Activated CD8-positive, alpha-beta memory T cell treated with anti-CD3 and anti-CD28 coated beads, Interleukin-2, amount 50 U/mL, for 4 hours (primary cell): ENCODE measurements around the gene NDE1.

Experiments
- DNase-seq: peaks from one replicate; pipeline ENCODE4 v3.0.0-alpha.2; 2020

Gene NDE1

DNA sequence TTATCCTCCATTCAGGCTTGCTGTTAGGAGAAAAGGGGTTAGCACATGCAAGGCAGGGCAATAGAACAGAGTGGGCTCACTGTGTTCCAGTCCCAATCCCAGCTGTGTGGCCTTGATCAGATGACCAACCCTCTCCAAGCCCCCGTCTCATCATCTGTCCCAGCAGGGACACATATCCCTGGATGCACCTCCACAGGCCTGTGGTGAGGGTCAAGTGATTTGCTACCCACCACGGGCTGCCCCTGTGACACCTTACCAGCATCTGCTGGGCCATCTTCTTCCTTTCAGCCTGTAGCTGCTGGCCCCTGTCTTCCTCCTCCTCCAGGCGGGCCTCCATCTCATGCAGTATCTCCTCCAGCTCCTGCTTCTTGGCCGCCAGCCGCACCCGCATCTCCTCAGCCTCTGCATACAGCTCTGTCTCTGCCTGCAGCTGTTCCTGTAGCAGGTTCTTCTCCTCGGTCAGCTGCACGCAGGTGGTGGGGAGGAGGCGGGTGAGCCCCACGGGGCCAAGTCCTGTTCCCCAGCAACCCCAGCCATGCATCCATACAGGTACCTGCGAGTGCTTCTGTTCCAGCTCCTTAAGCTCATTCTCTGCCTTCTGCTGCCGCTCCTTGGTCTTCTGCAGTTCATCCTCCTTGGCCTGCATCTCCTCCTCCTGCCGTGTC, 91.3 kb downstream of the NDE1 start:
- DNase-seq = no peak

- no peak for DNase-seq
These were observed 92.7 kb downstream of the NDE1 start for GRCh38 chr16:15742716-15743115.

- DNase-seq = no peak
These were observed 93.6 kb downstream of the NDE1 start for GRCh38 chr16:15743657-15744056.

DNA sequence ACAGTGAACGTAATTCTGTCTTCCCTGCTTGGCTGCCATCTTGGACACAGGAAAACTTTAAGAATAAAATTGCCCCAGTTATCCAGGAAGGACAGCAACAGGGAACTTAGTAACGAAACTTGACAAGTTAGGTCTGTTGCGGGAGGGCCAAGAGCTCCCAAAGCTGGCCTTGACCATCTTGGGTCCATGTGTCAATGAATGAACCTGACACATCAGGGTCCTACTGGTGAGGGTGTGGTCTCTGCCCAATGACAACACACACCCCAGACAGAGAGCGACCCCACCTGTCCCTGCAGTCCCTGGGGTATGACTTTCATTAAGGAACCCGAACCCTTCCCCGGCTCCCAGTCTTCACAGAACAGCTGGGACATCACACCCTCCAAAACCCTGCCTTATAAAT, 96.3 kb downstream of the NDE1 start:
- DNase-seq = no peak

- DNase-seq = no peak
These were observed 97.9 kb downstream of the NDE1 start for GRCh38 chr16:15747937-15748336.

GRCh38 chr16:15748654-15749053, 98.6 kb downstream of the NDE1 start:
- DNase-seq = no peak

GRCh38 chr16:15749371-15749770, 99.3 kb downstream of the NDE1 start:
- DNase-seq = no peak

DNA sequence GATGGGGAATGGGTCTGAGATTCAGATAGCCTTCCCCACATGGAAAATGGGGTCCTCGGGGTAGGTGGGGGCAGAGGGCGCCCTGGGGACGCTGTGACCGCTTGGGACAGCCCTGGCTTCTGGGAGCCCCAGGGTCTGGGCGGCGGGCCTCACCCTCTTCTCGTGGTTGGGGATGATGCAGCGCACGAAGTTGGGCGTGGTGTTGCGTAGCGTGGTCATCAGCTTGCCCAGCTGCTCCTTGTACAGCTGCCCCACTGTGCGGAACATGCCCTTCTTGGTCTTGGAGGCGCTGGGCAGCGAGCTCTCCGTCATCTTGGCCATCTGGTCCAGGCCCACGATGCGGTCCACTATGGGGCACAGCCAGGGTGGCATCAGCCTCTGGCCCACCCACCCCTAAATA, 99.9 kb downstream of the NDE1 start:
- DNase-seq = no peak

DNA sequence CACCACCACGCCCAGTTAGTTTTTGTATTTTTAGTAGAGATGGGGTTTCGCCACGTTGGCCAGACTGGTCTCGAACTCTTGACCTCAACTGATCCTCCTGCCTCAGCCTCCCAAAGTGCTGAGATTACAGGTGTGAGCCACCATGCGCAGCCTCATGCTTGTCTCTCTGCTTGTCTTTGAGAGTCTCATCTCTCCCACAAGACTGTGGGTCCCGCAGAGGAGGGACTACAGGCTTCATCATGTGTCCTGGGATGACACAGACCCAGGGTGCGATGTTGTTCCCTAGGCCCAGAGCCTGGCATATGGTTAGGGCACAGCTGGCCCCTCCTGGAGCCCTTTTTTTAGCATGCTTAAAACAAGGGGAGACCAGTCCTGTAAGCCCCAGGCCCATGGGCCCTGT, 101.9 kb downstream of the NDE1 start:
- DNase-seq = no peak

- DNase-seq = no peak
These were observed 102.9 kb downstream of the NDE1 start for GRCh38 chr16:15752717-15753488.

DNA sequence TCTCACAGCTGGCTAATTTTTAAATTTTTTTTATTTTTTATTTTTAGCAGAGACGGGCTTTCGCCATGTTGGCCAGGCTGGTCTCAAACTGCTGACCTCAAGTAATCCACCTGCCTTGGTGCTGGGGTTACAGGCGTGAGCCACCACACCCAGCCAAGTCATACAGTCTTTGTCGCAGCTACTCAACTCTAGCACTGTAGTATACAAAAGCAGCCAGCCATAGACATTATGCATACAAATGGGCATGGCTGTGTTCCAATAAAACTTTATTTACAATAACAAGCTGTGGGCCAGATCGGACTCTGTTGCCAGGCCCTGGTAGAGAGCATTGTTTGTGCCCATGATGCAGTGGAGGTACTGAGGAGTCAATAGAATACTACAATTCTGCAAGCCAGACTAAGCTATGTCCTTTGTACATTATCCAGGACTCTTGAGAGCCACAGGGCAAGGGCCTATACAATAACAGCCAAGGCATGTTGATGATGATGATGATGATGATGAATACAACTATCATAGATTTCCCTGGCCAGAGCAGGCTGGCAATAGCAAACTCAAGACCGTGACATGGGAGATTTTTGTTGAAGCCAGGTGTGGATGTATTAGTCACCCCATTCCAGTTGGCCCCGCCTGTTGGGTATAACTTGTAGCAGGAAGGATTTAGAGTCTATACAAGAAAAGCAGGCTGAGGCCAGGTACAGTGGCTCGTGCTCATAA, 104.9 kb downstream of the NDE1 start:
- DNase-seq = no peak

DNA sequence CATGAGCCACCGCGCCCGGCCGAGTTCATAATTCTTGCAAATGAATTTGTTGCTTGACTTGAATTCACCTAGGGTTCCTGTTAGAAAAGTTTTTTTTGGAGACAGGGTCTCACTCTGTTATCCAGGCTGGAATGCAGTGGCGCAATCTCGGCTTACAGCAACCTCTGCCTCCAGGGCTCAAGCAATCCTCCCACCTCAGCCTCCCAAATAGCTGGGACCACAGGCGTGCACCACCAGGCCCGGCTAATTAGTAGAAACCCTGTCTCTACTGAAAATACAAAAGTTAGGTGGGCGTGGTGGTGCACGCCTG, 107.0 kb downstream of the NDE1 start:
- DNase-seq = no peak

GRCh38 chr16:15757630-15758251, 107.7 kb downstream of the NDE1 start:
- DNase-seq = no peak

DNA sequence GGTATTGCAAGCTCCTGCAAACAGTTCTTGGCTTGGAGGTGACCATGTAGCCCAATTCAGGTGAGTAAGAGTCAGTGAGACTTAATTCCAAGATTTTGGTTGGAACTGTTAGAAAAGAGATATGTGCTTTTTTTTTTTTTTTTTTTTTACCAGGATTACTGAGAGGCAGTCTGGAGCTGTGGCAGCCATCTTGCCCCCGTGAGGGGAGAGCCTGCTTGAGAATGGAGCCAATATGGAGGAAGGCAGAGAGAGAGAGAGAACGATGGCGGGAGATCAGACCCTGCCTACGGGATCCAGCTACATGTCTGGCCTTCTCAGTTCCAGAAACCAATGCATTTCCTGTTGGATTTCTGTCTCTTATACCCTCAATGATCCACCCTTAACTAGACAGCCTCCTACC, 109.0 kb downstream of the NDE1 start:
- DNase-seq = no peak

GRCh38 chr16:15760129-15760528, 110.1 kb downstream of the NDE1 start:
- no peak for DNase-seq

DNA sequence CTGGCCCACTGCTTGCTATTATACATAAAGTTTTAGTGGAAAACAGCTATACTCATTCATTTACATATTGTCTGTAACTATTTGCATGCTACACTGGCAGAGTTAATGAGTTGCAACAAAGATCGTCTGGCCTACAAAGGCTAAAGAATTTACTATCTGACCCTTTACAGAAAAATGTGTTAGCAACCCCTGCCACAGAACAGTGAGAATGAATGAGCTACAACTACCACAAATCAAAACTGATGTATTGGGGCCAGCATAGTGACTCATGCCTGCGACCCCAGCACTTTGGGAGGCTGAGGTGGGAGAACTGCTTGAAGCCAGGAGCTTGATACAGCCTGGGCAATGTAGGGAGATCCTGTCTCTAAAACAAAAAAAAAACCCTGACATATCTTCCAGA, 114.1 kb downstream of the NDE1 start:
- no peak for DNase-seq

DNA sequence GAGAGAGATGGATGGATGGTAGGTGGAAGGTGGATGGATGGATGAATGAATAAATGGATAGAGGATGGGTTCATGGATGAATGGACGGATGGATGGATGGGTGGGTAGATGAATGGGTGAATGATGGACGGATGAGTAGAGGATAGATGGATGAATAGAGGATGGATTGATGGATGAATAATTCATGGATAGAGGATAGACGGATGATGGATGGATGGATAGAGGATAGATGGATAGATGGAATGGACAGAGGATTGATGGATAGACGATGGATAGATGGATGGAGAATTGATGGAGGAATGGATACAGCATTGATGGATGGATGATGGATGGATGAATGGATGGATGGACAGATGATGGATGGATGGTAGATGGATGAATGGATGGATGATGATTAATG, 115.1 kb downstream of the NDE1 start:
- no peak for DNase-seq

- no peak for DNase-seq
These were observed 115.8 kb downstream of the NDE1 start for GRCh38 chr16:15765880-15766279.

DNA sequence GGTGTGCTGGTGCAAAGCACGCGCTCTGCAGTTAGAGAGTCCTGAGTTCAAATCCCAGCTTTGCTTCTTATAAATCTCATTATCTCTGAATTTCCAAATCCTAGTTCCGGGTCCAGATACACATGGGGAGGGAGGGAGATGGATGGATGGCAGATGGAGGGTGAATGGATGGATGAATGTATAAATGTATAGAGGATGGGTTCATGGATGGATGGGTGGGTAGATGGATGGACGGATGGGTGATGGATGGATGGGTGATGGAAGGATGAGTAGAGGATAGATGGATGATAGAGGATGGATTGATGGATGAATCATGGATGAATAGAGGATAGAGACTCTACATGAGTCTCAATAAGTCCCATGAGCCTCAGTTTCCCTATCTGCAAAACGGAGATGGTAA, 116.9 kb downstream of the NDE1 start:
- no peak for DNase-seq

- no peak for DNase-seq
These were observed 118.2 kb downstream of the NDE1 start for GRCh38 chr16:15768201-15768600.

DNA sequence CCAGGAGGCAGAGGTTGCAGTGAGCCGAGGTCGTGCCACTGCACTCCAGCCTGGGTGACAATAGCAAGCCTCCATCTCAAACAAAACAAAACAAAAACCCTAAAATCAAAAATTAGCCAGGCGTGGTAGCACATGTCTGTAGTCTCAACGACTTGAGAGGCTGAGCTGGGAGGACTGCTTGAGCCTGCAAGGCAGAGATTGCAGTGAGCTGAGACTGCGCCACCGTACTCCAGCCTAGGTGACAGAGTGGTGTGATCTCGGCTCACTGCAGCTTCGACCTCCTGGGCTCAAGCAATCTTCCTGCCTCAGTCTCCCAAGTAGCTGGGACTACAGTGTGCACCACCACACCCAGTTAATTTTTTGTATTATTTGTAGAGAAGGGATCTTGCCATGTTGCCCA, 119.2 kb downstream of the NDE1 start:
- DNase-seq = no peak

- no peak for DNase-seq
These were observed 120.1 kb downstream of the NDE1 start for GRCh38 chr16:15770107-15770506.

DNA sequence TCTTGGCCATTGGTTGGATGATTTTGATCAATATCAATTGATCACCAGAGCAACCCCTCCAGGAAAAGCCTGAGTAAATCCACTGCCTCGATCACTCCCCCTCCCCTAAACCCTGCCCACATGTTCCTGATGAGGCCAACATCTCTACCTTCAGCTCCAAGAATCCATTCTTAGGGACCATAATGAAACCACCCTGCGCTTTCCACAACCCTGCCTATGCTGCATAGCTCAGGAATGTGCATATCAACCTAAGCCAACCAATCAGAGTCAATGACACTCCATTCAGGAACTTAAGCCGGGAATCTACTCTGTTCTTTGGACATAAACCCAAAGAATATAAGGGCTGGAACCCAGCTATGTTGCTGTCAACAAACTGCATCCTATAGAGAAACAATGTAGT, 120.5 kb downstream of the NDE1 start:
- DNase-seq = no peak

DNA sequence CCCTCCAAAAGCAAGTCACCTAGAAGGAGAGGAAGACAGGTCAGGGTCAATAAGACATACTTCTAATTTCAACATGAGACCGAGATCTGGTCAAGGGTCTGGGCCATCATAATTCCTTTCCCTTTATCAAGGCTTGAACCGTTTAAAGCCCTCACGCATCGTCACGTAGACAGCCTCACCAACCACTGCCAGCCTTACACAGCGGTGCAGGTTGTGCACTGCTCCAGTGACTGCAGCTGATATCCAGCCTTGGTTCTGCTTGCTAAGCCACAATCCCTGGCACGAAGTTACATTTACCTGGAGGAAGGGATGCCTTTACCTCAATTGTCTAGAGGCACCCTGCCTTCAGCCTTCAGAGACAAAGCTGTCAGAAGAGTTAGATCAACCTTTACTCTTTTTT, 121.6 kb downstream of the NDE1 start:
- DNase-seq = no peak
